Amniotic epithelial cell (primary cell): ENCODE data around the gene EEF1AKMT1.
A peak's percentile ranks its signal among the peaks of the same experiment; 100 is the strongest.

Experiments used
- DNase-seq: peaks from one replicate; pipeline ENCODE4 v3.0.0-alpha.2; 2010; ENCODE audit warnings: low read depth

The EEF1AKMT1 gene

GRCh38 chr13:20718958-20719566, 54.7 kb downstream of the EEF1AKMT1 start:
- DNase-seq = no peak

- no peak for DNase-seq
Measured at GRCh38 chr13:20717581-20718542, 55.9 kb downstream of the EEF1AKMT1 start.

- DNase-seq = no peak
Measured at GRCh38 chr13:20716951-20717350, 56.8 kb downstream of the EEF1AKMT1 start.

DNA sequence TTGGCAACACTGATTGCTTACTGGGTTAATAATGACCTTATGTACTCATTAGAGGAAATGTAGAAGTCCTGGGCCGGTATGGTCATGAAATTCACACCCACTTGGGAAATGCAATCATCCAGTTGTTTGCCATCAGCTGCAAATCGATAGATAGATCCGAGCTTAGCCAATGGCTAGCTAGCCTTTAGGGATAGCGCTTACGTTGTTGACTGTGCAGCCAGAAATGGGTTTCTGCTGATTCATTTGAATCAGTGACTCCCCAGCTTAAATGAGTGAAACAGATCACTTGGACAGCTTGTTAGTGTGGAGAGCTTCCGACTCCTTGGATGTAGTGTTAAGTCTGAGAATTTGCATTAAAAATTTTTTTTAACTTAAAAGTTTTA, 58.4 kb downstream of the EEF1AKMT1 start:
- no peak for DNase-seq

DNA sequence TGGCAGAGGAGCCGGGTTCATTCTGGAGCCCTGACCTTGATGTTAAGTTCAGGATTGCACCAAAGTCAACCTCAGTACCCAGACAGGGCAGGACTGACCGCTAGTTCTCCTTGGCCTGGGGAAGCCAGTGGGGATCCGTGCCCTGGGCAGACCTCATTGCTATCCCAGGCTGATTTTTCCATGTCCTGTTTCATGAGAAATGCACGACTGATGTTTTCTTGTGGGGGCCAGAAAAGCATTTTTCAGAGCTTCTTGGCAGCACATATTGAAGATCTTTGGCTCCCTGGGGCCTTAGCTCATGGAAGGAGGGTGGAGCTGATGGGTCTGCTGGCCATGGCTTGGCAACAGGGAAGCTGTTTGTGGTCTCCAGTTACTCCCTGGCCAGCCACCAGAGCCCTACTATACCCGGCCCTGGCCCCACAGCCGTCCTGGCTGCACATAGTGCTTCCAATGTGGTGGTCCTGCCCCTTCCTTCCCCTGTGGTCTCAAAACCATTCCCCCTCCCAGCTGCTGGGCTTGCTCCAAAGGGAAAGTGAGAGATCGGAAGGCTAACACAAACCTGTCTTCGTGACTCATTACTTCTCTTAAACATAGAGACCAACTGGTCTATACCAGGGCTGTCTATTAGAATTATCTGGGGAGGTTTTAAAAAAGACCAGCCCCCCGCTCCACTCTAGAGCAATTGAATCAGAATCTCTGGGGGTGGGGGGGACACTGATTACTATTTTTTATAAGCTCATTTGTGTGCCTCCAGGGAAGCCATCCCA, 59.0 kb downstream of the EEF1AKMT1 start:
- no peak for DNase-seq

- no peak for DNase-seq
Measured at GRCh38 chr13:20714161-20714560, 59.6 kb downstream of the EEF1AKMT1 start.

- peak; percentile 20 for DNase-seq
Measured at GRCh38 chr13:20713751-20714150, 60.0 kb downstream of the EEF1AKMT1 start.

- DNase-seq = no peak
Measured at GRCh38 chr13:20713014-20713376, 60.8 kb downstream of the EEF1AKMT1 start.

- DNase-seq = no peak
Measured at GRCh38 chr13:20711301-20712044, 62.3 kb downstream of the EEF1AKMT1 start.

GRCh38 chr13:20709782-20710181, 64.0 kb downstream of the EEF1AKMT1 start:
- DNase-seq = no peak

DNA sequence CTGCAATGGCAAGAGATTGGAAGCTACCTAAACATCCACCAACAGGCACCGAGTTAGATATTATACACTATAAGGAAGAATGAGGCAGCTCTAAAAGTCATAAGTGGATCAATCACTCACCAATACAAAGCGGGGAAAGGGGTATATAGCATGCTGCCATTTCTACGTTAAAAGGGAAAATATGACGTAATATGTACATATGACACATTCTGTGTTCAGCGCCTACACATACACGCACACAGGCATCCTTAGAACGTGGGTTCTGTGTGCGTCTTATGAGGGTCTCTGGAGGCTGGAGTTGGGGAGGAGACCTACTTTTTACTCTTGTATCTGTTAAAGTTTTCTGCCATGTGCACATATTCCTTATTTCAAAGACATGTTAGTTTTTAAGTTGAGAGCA, 64.4 kb downstream of the EEF1AKMT1 start:
- DNase-seq = no peak

GRCh38 chr13:20708216-20708615, 65.5 kb downstream of the EEF1AKMT1 start:
- DNase-seq = no peak

- DNase-seq = no peak
Measured at GRCh38 chr13:20706661-20707060, 67.1 kb downstream of the EEF1AKMT1 start.

DNA sequence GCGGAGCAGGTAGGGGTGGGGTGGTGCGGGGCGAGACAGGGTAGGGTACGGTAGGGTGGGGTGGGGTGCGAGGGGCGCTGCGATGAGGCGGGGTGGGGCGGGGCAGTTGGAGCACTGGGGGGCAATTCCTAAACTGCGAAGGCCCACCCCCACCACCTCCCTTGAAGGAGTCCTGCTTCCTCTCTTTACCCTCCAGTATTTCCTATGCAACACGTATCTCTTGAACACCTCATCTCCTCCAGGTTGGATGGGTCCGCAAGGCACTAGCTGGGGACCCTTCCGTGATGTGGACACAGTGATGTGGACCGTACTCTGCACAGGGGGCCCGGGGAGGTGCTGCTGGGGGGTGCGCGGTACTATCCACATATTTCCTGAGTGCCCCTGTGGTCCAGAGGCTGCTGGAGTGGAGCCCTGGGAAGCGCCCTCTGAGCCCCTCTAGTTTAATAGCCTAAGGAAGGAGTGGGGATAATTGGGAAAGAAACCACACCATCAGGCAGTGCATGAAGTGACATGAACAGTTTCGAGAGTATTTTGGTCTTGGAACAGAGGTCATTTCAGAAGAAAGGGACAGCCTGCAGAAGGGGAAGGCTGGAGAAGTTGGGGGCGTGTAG, 69.2 kb downstream of the EEF1AKMT1 start:
- no peak for DNase-seq

- DNase-seq = peak; percentile 72
Measured at GRCh38 chr13:20703780-20704458, 69.8 kb downstream of the EEF1AKMT1 start.

DNA sequence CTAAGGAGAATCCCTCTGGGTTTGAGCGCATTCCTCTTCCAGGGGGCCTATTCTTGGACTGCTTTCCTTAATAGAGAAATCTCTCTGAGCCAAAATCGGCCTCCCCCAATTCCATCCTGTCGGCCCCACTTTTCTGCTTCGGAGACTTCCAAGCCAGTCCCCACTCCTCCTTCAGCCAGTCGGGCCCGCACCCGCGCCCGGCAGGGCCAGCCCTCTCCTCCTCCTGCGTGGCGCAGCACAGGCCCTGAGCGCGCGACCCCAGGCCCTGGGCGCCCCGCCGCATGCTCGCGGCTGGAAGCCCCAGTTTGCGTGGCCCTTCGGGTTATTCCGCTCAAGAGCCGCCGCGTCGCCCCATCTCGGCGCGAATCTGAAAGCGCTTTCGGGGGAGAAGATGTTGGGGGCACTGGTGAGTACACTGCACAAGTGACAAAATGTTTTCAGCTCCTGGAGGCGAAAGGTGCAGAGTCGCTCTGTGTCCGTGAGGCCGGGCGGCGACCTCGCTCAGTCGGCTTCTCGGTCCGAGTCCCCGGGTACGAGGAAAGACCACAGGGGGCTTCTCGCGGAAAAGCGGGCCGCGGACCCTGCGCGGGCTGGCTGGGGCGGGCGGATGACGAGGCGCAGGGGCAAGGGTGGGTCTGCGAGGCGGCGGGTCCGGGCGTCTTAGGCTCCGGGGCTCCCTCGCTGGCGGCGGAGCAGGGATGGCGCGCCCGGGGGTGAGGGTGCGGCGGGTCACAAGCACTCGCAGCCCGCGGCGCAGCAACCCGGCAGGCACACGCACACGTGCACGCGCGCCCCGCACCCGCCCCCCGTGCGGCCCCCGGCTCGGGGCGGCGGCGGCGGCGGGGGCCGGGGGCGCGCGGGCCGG, 70.6 kb downstream of the EEF1AKMT1 start, which contains the start of gene IL17D:
IL17D (plus strand) TSS at position 785 of the 865 bp plus-strand sequence. CDS start 303 bp downstream, outside the sequence.
- DNase-seq = no peak

GRCh38 chr13:20702530-20702914, 71.2 kb downstream of the EEF1AKMT1 start:
- DNase-seq = no peak

DNA sequence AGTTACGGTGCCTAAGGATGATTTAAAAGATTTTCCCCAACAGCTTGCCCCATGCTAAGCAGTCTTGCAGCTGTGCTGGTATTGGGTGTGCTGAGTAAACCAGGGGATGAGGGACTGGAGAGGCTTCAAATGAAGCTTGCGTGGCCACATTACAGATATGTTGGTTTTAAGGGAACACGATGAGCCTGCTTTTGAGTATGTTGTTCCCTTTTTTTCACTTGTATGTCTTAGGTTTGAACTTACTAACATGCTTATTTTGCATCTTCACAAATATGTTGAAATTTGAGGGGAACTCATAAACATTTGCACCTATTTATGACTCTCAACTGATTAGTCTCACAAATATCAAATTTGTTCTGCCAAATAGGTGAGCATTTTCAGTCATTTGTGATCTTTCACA, 72.3 kb downstream of the EEF1AKMT1 start:
- no peak for DNase-seq

- no peak for DNase-seq
Measured at GRCh38 chr13:20700288-20700687, 73.5 kb downstream of the EEF1AKMT1 start.

- no peak for DNase-seq
Measured at GRCh38 chr13:20699715-20700114, 74.0 kb downstream of the EEF1AKMT1 start.
